Effector memory CD8-positive, alpha-beta T cell (primary cell): ENCODE measurements around the gene LCLAT1.
"Not testable (repeated sequence)": the region's sequence is repeated elsewhere in the genome, so short reads cannot be mapped to it uniquely, and the experiment has no call there.

ENCODE experiments used
- ATAC-seq: fragments of 150-1000 bp; cut with Tn5 transposase; replicated peaks from 2 replicates; pipeline ENCODE4 v1.10.0; 2021; ENCODE audit warnings: mild to moderate bottlenecking, moderate library complexity
- DNase-seq, 3 experiments: peaks; one replicate each; pipeline ENCODE4 v3.0.0; 2021
- H3K27ac Mint-ChIP-seq, 2 donors: one replicate each; pipeline ENCODE4 v1.8.0; 2022; ENCODE audit warnings: mild to moderate bottlenecking in 2 of 2, mixed read lengths in 2 of 2, moderate library complexity in 2 of 2
- H3K27me3 Mint-ChIP-seq, 2 donors: one replicate each; pipeline ENCODE4 v1.8.0; 2022; ENCODE audit warnings: mixed read lengths in 2 of 2
- H3K36me3 Mint-ChIP-seq: one replicate; pipeline ENCODE4 v1.8.0; 2022; ENCODE audit warnings: mild to moderate bottlenecking, moderate library complexity, mixed read lengths; ENCODE audit not compliant: insufficient read depth
- H3K4me1 Mint-ChIP-seq, 2 donors: one replicate each; pipeline ENCODE4 v1.8.0; 2022; ENCODE audit warnings: low read depth in 2 of 2, mixed read lengths in 2 of 2
- H3K4me3 Mint-ChIP-seq, 2 donors: one replicate each; pipeline ENCODE4 v1.8.0; 2022; ENCODE audit warnings: mild to moderate bottlenecking in 2 of 2, mixed read lengths in 2 of 2, moderate library complexity in 2 of 2
- H3K9me3 Mint-ChIP-seq, 2 donors: one replicate each; pipeline ENCODE4 v1.8.0; 2022; ENCODE audit warnings: mixed read lengths in 2 of 2

Gene LCLAT1

GRCh38 chr2:30601375-30601774 is 154.3 kb downstream of the LCLAT1 start:
- no peaks in the 10 kb centered on the region for H3K36me3 Mint-ChIP-seq
- H3K27ac Mint-ChIP-seq = no peak overlapping the region
- no peaks in the 10 kb centered on the region for H3K27me3 Mint-ChIP-seq
- DNase-seq (no peak), ATAC-seq (no peak)
- peaks cover 1 to 12% of the 10 kb centered on the region in 2 donors for H3K4me1 Mint-ChIP-seq
- H3K9me3 Mint-ChIP-seq = peaks cover 8 to 9% of the 10 kb centered on the region in 2 donors
- no peak overlapping the region for H3K4me3 Mint-ChIP-seq

GRCh38 chr2:30605197-30605596 is 158.2 kb downstream of the LCLAT1 start:
- ATAC-seq = no peak
- H3K27ac Mint-ChIP-seq = no peak overlapping the region
- H3K4me1 Mint-ChIP-seq = peaks cover 0 to 1% of the 10 kb centered on the region in 2 donors
- no peaks in the 10 kb centered on the region for H3K27me3 Mint-ChIP-seq
- H3K36me3 Mint-ChIP-seq = no peaks in the 10 kb centered on the region
- DNase-seq = no peak
- no peak overlapping the region for H3K4me3 Mint-ChIP-seq
- peaks cover 1 to 2% of the 10 kb centered on the region in 2 donors for H3K9me3 Mint-ChIP-seq

- DNase-seq = no peak
- H3K9me3 Mint-ChIP-seq = no peaks in the 10 kb centered on the region
- no peaks in the 10 kb centered on the region for H3K27me3 Mint-ChIP-seq
- no peaks in the 10 kb centered on the region for H3K36me3 Mint-ChIP-seq
- no peak for ATAC-seq
- H3K4me3 Mint-ChIP-seq = no peak overlapping the region
- H3K27ac Mint-ChIP-seq = no peak overlapping the region
- H3K4me1 Mint-ChIP-seq = no peaks in the 10 kb centered on the region
These were observed 161.6 kb downstream of the LCLAT1 start for GRCh38 chr2:30608643-30609042.

GRCh38 chr2:30611583-30611982 is 164.5 kb downstream of the LCLAT1 start:
- no peak for ATAC-seq

GRCh38 chr2:30612371-30612770 is 165.3 kb downstream of the LCLAT1 start:
- no peaks in the 10 kb centered on the region for H3K27me3 Mint-ChIP-seq
- H3K4me3 Mint-ChIP-seq = no peak overlapping the region
- no peak overlapping the region for H3K27ac Mint-ChIP-seq
- H3K9me3 Mint-ChIP-seq = no peaks in the 10 kb centered on the region
- peaks cover 2% of the 10 kb centered on the region for H3K36me3 Mint-ChIP-seq
- DNase-seq (no peak), ATAC-seq (no peak)
- no peaks in the 10 kb centered on the region for H3K4me1 Mint-ChIP-seq

More at GRCh38 chr2:30611583-30611982, 164.5 kb downstream of the LCLAT1 start:
- H3K4me1 Mint-ChIP-seq = no peaks in the 10 kb centered on the region
- peaks cover 2% of the 10 kb centered on the region for H3K36me3 Mint-ChIP-seq
- H3K27me3 Mint-ChIP-seq = no peaks in the 10 kb centered on the region
- no peak overlapping the region for H3K27ac Mint-ChIP-seq
- no peak overlapping the region for H3K4me3 Mint-ChIP-seq
- DNase-seq = no peak
- no peaks in the 10 kb centered on the region for H3K9me3 Mint-ChIP-seq

GRCh38 chr2:30613001-30613400 is 166.0 kb downstream of the LCLAT1 start:
- H3K27ac Mint-ChIP-seq = no peak overlapping the region
- DNase-seq (no peak), ATAC-seq (no peak)
- no peaks in the 10 kb centered on the region for H3K4me1 Mint-ChIP-seq
- H3K4me3 Mint-ChIP-seq = no peak overlapping the region
- H3K27me3 Mint-ChIP-seq = no peaks in the 10 kb centered on the region
- H3K9me3 Mint-ChIP-seq = no peaks in the 10 kb centered on the region
- H3K36me3 Mint-ChIP-seq = peaks cover 2% of the 10 kb centered on the region

GRCh38 chr2:30614227-30614626 is 167.2 kb downstream of the LCLAT1 start:
- not testable (repeated sequence) for DNase-seq, H3K9me3 Mint-ChIP-seq, H3K36me3 Mint-ChIP-seq, ATAC-seq, H3K4me3 Mint-ChIP-seq, H3K27ac Mint-ChIP-seq, H3K27me3 Mint-ChIP-seq, H3K4me1 Mint-ChIP-seq

- H3K27me3 Mint-ChIP-seq = no peaks in the 10 kb centered on the region
- peaks cover 2% of the 10 kb centered on the region for H3K36me3 Mint-ChIP-seq
- DNase-seq = no peak
- ATAC-seq = no peak
- no peaks in the 10 kb centered on the region for H3K9me3 Mint-ChIP-seq
- no peaks in the 10 kb centered on the region for H3K4me1 Mint-ChIP-seq
- no peak overlapping the region for H3K27ac Mint-ChIP-seq
- no peak overlapping the region for H3K4me3 Mint-ChIP-seq
These were observed 168.9 kb downstream of the LCLAT1 start for GRCh38 chr2:30615926-30616325.

- no peaks in the 10 kb centered on the region for H3K27me3 Mint-ChIP-seq
- DNase-seq (no peak), ATAC-seq (no peak)
- H3K27ac Mint-ChIP-seq = no peak overlapping the region
- peaks cover 5% of the 10 kb centered on the region for H3K36me3 Mint-ChIP-seq
- H3K4me3 Mint-ChIP-seq = no peak overlapping the region
- H3K9me3 Mint-ChIP-seq = no peaks in the 10 kb centered on the region
- peaks cover 2 to 3% of the 10 kb centered on the region in 2 donors for H3K4me1 Mint-ChIP-seq
These were observed 173.1 kb downstream of the LCLAT1 start for GRCh38 chr2:30620102-30620501.

- Mint-ChIP-seq H3K4me1 (peaks cover 2 to 3% of the 10 kb centered on the region in 2 donors), H3K27me3 (no peaks in the 10 kb centered on the region), H3K9me3 (no peaks in the 10 kb centered on the region), H3K4me3 (no peak overlapping the region), H3K27ac (no peak overlapping the region), H3K36me3 (peaks cover 3% of the 10 kb centered on the region)
- ATAC-seq = no peak
- DNase-seq = no peak
These were observed 174.8 kb downstream of the LCLAT1 start for GRCh38 chr2:30621836-30622235.

- DNase-seq = no peak
- Mint-ChIP-seq H3K27ac (no peak overlapping the region), H3K4me3 (no peak overlapping the region), H3K36me3 (peaks cover 3% of the 10 kb centered on the region), H3K27me3 (no peaks in the 10 kb centered on the region), H3K9me3 (no peaks in the 10 kb centered on the region), H3K4me1 (peaks cover 2 to 3% of the 10 kb centered on the region in 2 donors)
- no peak for ATAC-seq
These were observed 175.4 kb downstream of the LCLAT1 start for GRCh38 chr2:30622452-30622851.

GRCh38 chr2:30625276-30625675 is 178.2 kb downstream of the LCLAT1 start:
- no peaks in the 10 kb centered on the region for H3K9me3 Mint-ChIP-seq
- no peak for DNase-seq
- no peak overlapping the region for H3K4me3 Mint-ChIP-seq
- no peak for ATAC-seq
- no peak overlapping the region for H3K27ac Mint-ChIP-seq
- no peaks in the 10 kb centered on the region for H3K27me3 Mint-ChIP-seq
- H3K36me3 Mint-ChIP-seq = peaks cover 3% of the 10 kb centered on the region
- peaks cover 2 to 3% of the 10 kb centered on the region in 2 donors for H3K4me1 Mint-ChIP-seq

- no peak overlapping the region for H3K27ac Mint-ChIP-seq
- DNase-seq = no peak
- ATAC-seq = no peak
- peaks cover 3% of the 10 kb centered on the region for H3K36me3 Mint-ChIP-seq
- no peaks in the 10 kb centered on the region for H3K9me3 Mint-ChIP-seq
- H3K27me3 Mint-ChIP-seq = no peaks in the 10 kb centered on the region
- H3K4me1 Mint-ChIP-seq = peaks cover 2 to 6% of the 10 kb centered on the region in 2 donors
- H3K4me3 Mint-ChIP-seq = no peak overlapping the region
These were observed 178.7 kb downstream of the LCLAT1 start for GRCh38 chr2:30625701-30626100.

- Mint-ChIP-seq H3K36me3 (no peaks in the 10 kb centered on the region), H3K27me3 (no peaks in the 10 kb centered on the region), H3K4me1 (peaks cover 6 to 10% of the 10 kb centered on the region in 2 donors), H3K9me3 (no peaks in the 10 kb centered on the region), H3K4me3 (no peak overlapping the region), H3K27ac (no peak overlapping the region)
- ATAC-seq (no peak), DNase-seq (no peak)
These were observed 179.4 kb downstream of the LCLAT1 start for GRCh38 chr2:30626397-30626796.

GRCh38 chr2:30627151-30627550 is 180.1 kb downstream of the LCLAT1 start:
- H3K36me3 Mint-ChIP-seq = no peaks in the 10 kb centered on the region
- H3K27me3 Mint-ChIP-seq = no peaks in the 10 kb centered on the region
- H3K4me3 Mint-ChIP-seq = no peak overlapping the region
- no peak for ATAC-seq
- peaks cover 6 to 11% of the 10 kb centered on the region in 2 donors for H3K4me1 Mint-ChIP-seq
- DNase-seq = no peak
- no peak overlapping the region for H3K27ac Mint-ChIP-seq
- no peaks in the 10 kb centered on the region for H3K9me3 Mint-ChIP-seq
